Trophoblast cell (in vitro differentiated cells and primary cell): ENCODE results near the gene MS4A13.

Experiments used
- DNase-seq, 2 donors: peaks; one replicate each; pipeline ENCODE4 v3.0.0-alpha.2; 2016
- H2AFZ ChIP-seq: 2 replicates; pipeline ENCODE4 v1.6.1; 2013; ENCODE audit warnings: low read length, moderate library complexity, mild to moderate bottlenecking; ENCODE audit not compliant: insufficient read depth, poor library complexity
- H2AK5ac ChIP-seq: 2 replicates; pipeline ENCODE4 v1.6.1; 2013; ENCODE audit warnings: mild to moderate bottlenecking, low read length
- H2BK120ac ChIP-seq: 2 replicates; pipeline ENCODE4 v1.6.1; 2013; ENCODE audit warnings: low read length, mild to moderate bottlenecking, moderate library complexity; ENCODE audit not compliant: insufficient read depth, poor library complexity
- H2BK12ac ChIP-seq: 2 replicates; pipeline ENCODE4 v1.6.1; 2013; ENCODE audit warnings: mild to moderate bottlenecking, low read length, moderate library complexity
- H2BK5ac ChIP-seq: 2 replicates; pipeline ENCODE4 v1.6.1; 2013; ENCODE audit warnings: low read length, low read depth, moderate library complexity, mild to moderate bottlenecking; ENCODE audit not compliant: poor library complexity
- H3K14ac ChIP-seq: 2 replicates; pipeline ENCODE4 v1.6.1; 2013; ENCODE audit warnings: mild to moderate bottlenecking, low read length
- H3K18ac ChIP-seq: 2 replicates; pipeline ENCODE4 v1.6.1; 2013; ENCODE audit warnings: mild to moderate bottlenecking, low read length
- H3K23ac ChIP-seq: 2 replicates; pipeline ENCODE4 v1.6.1; 2013; ENCODE audit warnings: low read length
- H3K27ac ChIP-seq: 2 replicates; pipeline ENCODE4 v1.5.1; 2013; ENCODE audit warnings: low read depth, mild to moderate bottlenecking, inconsistent platforms, low read length, moderate library complexity
- H3K27me3 ChIP-seq: 2 replicates; pipeline ENCODE4 v1.6.1; 2013; ENCODE audit warnings: inconsistent platforms, mild to moderate bottlenecking, low read length, moderate library complexity; ENCODE audit not compliant: insufficient read depth
- H3K36me3 ChIP-seq, 2 experiments: 1 replicate in 1 of 2; 2 replicates in 1 of 2; pipeline ENCODE4 v1.6.1; 2013; ENCODE audit warnings: low read length in 2 of 2, mild to moderate bottlenecking in 2 of 2, moderate library complexity in 1 of 2; ENCODE audit not compliant: insufficient read depth in 2 of 2, control insufficient read depth in 1 of 2
- H3K4ac ChIP-seq: 2 replicates; pipeline ENCODE4 v1.6.1; 2013; ENCODE audit warnings: low read depth, mild to moderate bottlenecking, low read length, moderate library complexity
- H3K4me1 ChIP-seq, 2 experiments: 1 replicate in 1 of 2; 2 replicates in 1 of 2; pipeline ENCODE4 v1.6.1; 2013; ENCODE audit warnings: low read length in 2 of 2, mild to moderate bottlenecking in 2 of 2, moderate library complexity in 1 of 2; ENCODE audit not compliant: insufficient read depth in 2 of 2, control insufficient read depth in 1 of 2
- H3K4me2 ChIP-seq: 2 replicates; pipeline ENCODE4 v1.6.1; 2013; ENCODE audit warnings: inconsistent platforms, mild to moderate bottlenecking, low read length, moderate library complexity
- H3K4me3 ChIP-seq: 2 replicates; pipeline ENCODE4 v1.5.1; 2013; ENCODE audit warnings: mild to moderate bottlenecking, low read depth, low read length, inconsistent platforms
- H3K79me1 ChIP-seq: one replicate; pipeline ENCODE4 v1.6.1; 2013; ENCODE audit warnings: low read length
- H3K79me2 ChIP-seq: 2 replicates; pipeline ENCODE4 v1.6.1; 2013; ENCODE audit warnings: low read length, mild to moderate bottlenecking; ENCODE audit not compliant: control insufficient read depth, insufficient read depth, poor library complexity
- H3K9ac ChIP-seq: 2 replicates; pipeline ENCODE4 v1.6.1; 2013; ENCODE audit warnings: mild to moderate bottlenecking, low read length
- H3K9me3 ChIP-seq: 2 replicates; pipeline ENCODE4 v1.6.1; 2013; ENCODE audit warnings: low read depth, mild to moderate bottlenecking, control low read depth, inconsistent platforms, low read length; ENCODE audit not compliant: insufficient read depth
- H4K12ac ChIP-seq: 2 replicates; pipeline ENCODE4 v1.6.1; 2013; ENCODE audit warnings: low read depth, mild to moderate bottlenecking, low read length, moderate library complexity
- H4K8ac ChIP-seq: 2 replicates; pipeline ENCODE4 v1.6.1; 2013; ENCODE audit warnings: low read depth, mild to moderate bottlenecking, low read length, moderate library complexity
- H4K91ac ChIP-seq: one replicate; pipeline ENCODE4 v1.6.1; 2013; ENCODE audit warnings: low read depth, mild to moderate bottlenecking, low read length, moderate library complexity
- WGBS: extraction: QIAGEN DNeasy Blood & Tissue Kit; methylation state at CpG from one replicate; pipeline ENCODE4 v1.1.7; 2013; ENCODE audit warnings: missing lambda C conversion rate; ENCODE audit not compliant: insufficient read length, insufficient coverage; ENCODE audit errors: extremely low coverage; 5-methylcytosine and 5-hydroxymethylcytosine counted together

MS4A13 gene

GRCh38 chr11:60561254-60561653 lies 46.1 kb downstream of the MS4A13 start:
- no peaks in the 10 kb centered on the region for H3K27me3 ChIP-seq
- H2BK120ac ChIP-seq, result no peak overlapping the region
- H4K91ac ChIP-seq, result no peak overlapping the region
- DNase-seq, result no peak
- WGBS, result no CpG with 5 or more reads among the region's 2 CpGs
- no peak overlapping the region for H3K27ac ChIP-seq
- no peak overlapping the region for H3K4me3 ChIP-seq
- H3K14ac ChIP-seq, result no peak overlapping the region
- H2BK12ac ChIP-seq, result no peak overlapping the region
- H3K9me3 ChIP-seq, result no peaks in the 10 kb centered on the region
- H2AFZ ChIP-seq, result no peak overlapping the region
- H3K4me2 ChIP-seq, result no peak overlapping the region
- no peak overlapping the region for H4K12ac ChIP-seq
- H4K8ac ChIP-seq, result no peak overlapping the region
- no peaks in the 10 kb centered on the region for H3K36me3 ChIP-seq
- H3K4me1 ChIP-seq, result no peaks in the 10 kb centered on the region
- H3K4ac ChIP-seq, result no peak overlapping the region
- no peaks in the 10 kb centered on the region for H3K79me1 ChIP-seq
- H3K9ac ChIP-seq, result no peak overlapping the region
- H2AK5ac ChIP-seq, result no peak overlapping the region
- H2BK5ac ChIP-seq, result no peak overlapping the region
- no peak overlapping the region for H3K23ac ChIP-seq
- H3K79me2 ChIP-seq, result no peaks in the 10 kb centered on the region
- H3K18ac ChIP-seq, result no peak overlapping the region

- WGBS, result no CpG with 5 or more reads among the region's 8 CpGs
- Histone ChIP-seq H2BK120ac (no peak overlapping the region), H2AFZ (no peak overlapping the region), H3K79me2 (no peaks in the 10 kb centered on the region), H3K9me3 (no peaks in the 10 kb centered on the region), H4K91ac (peak overlapping the region; percentile 76), H3K23ac (no peak overlapping the region), H3K79me1 (no peaks in the 10 kb centered on the region), H3K9ac (no peak overlapping the region), H3K4me1 (no peaks in the 10 kb centered on the region), H3K4me2 (no peak overlapping the region), H3K4me3 (no peak overlapping the region), H2BK12ac (no peak overlapping the region), H3K14ac (no peak overlapping the region), H3K4ac (no peak overlapping the region), H2BK5ac (no peak overlapping the region), H4K12ac (no peak overlapping the region), H3K27ac (no peak overlapping the region), H2AK5ac (no peak overlapping the region), H4K8ac (no peak overlapping the region), H3K18ac (no peak overlapping the region), H3K27me3 (no peaks in the 10 kb centered on the region), H3K36me3 (no peaks in the 10 kb centered on the region)
- DNase-seq, result no peak
Measured at GRCh38 chr11:60563553-60564235, 48.5 kb downstream of the MS4A13 start.

- no peak overlapping the region for H3K18ac ChIP-seq
- no peak overlapping the region for H3K9ac ChIP-seq
- H3K27ac ChIP-seq, result no peak overlapping the region
- H3K4me2 ChIP-seq, result no peak overlapping the region
- no CpG with 5 or more reads among the region's 5 CpGs for WGBS
- H3K4me1 ChIP-seq, result no peaks in the 10 kb centered on the region
- H3K79me2 ChIP-seq, result no peaks in the 10 kb centered on the region
- no peaks in the 10 kb centered on the region for H3K36me3 ChIP-seq
- no peak overlapping the region for H4K8ac ChIP-seq
- H4K91ac ChIP-seq, result no peak overlapping the region
- H4K12ac ChIP-seq, result no peak overlapping the region
- H3K4me3 ChIP-seq, result no peak overlapping the region
- no peak overlapping the region for H2AK5ac ChIP-seq
- H3K79me1 ChIP-seq, result no peaks in the 10 kb centered on the region
- H3K27me3 ChIP-seq, result no peaks in the 10 kb centered on the region
- no peak overlapping the region for H2AFZ ChIP-seq
- no peak overlapping the region for H3K23ac ChIP-seq
- no peak overlapping the region for H3K4ac ChIP-seq
- H2BK5ac ChIP-seq, result no peak overlapping the region
- H2BK12ac ChIP-seq, result no peak overlapping the region
- no peak overlapping the region for H3K14ac ChIP-seq
- H2BK120ac ChIP-seq, result no peak overlapping the region
- no peaks in the 10 kb centered on the region for H3K9me3 ChIP-seq
- DNase-seq, result no peak
Measured at GRCh38 chr11:60566776-60567175, 51.6 kb downstream of the MS4A13 start.

DNA sequence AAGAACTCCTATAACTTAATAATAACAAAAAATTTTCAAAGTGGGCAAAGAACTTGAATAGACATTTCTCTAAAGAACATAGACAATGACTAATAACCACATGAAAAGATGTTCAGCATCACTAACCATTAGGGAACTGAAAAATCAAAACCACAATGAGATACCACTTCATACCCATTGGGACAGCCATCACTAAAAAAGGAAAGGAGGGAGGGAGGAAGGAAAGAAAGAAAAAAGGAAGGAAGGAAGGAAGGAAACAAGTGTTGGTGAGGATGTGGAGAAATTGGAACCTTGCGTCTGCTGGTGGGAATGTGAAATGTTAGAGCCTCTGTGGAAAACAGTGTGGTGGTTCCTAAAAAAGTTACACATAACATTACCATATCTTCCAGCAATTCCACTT lies 55.8 kb downstream of the MS4A13 start:
- H3K27ac ChIP-seq, result no peak overlapping the region
- H3K23ac ChIP-seq, result no peak overlapping the region
- DNase-seq, result no peak
- WGBS, result no CpG with 5 or more reads among the region's 1 CpG
- H2AFZ ChIP-seq, result no peak overlapping the region
- H4K91ac ChIP-seq, result no peak overlapping the region
- H2AK5ac ChIP-seq, result no peak overlapping the region
- H3K9me3 ChIP-seq, result no peaks in the 10 kb centered on the region
- H2BK12ac ChIP-seq, result no peak overlapping the region
- no peak overlapping the region for H4K8ac ChIP-seq
- no peak overlapping the region for H2BK5ac ChIP-seq
- no peak overlapping the region for H3K4me2 ChIP-seq
- no peak overlapping the region for H3K4me3 ChIP-seq
- no peak overlapping the region for H3K9ac ChIP-seq
- no peaks in the 10 kb centered on the region for H3K36me3 ChIP-seq
- no peaks in the 10 kb centered on the region for H3K27me3 ChIP-seq
- no peaks in the 10 kb centered on the region for H3K4me1 ChIP-seq
- H2BK120ac ChIP-seq, result no peak overlapping the region
- H3K4ac ChIP-seq, result no peak overlapping the region
- H3K14ac ChIP-seq, result no peak overlapping the region
- H3K79me2 ChIP-seq, result no peaks in the 10 kb centered on the region
- H3K79me1 ChIP-seq, result no peaks in the 10 kb centered on the region
- no peak overlapping the region for H4K12ac ChIP-seq
- no peak overlapping the region for H3K18ac ChIP-seq
